ENCODE measurements around the gene KIF13A.

KIF13A gene

GRCh38 chr6:17728551-17729222 is 258.7 kb downstream of the KIF13A start:
- Histone ChIP-seq H3K36me3 (ENCODE audit: low read depth) (no peaks in the 10 kb centered on the region), H3K4me3 (ENCODE audit: severe bottlenecking) (no peak overlapping the region), H3K27me3 (ENCODE audit: insufficient read depth, poor library complexity, severe bottlenecking) (no peaks in the 10 kb centered on the region), H3K27ac (ENCODE audit: poor library complexity, severe bottlenecking) (no peak overlapping the region), H3K9me3 (ENCODE audit: severe bottlenecking) (no peaks in the 10 kb centered on the region), H3K4me1 (ENCODE audit: insufficient read depth, poor library complexity, severe bottlenecking) (peaks cover 9% of the 10 kb centered on the region)
- ATAC-seq (ENCODE audit: low read depth) (no peak), DNase-seq (ENCODE audit: low spot score) (no peak)
- no peak for TF ChIP-seq CTCF (IDR thresholded peaks at IDR 0.05; ENCODE audit: poor library complexity, severe bottlenecking)

DNA sequence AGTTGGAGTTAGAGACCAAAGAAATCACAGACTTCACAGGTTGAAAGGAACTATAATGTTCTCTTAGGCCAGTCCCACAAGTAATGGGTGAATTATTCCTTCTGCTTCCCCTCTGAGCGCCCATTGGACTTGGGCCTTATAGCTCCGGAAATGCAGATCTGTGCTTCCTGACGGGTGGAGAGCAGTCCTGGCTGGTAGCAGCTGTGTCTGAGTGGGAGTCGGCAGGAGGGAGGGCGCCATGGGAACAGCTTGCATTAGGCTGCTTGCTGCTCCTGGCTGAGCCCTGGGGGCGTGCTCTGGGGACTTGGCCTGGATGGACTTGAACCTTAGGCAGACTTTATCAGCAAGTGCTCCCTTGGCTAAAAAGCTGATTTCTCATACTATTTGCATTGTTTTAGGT is 262.4 kb downstream of the KIF13A start:
- Histone ChIP-seq H3K4me3 (ENCODE audit: severe bottlenecking) (no peak overlapping the region), H3K27me3 (ENCODE audit: insufficient read depth, poor library complexity, severe bottlenecking) (no peaks in the 10 kb centered on the region), H3K27ac (ENCODE audit: poor library complexity, severe bottlenecking) (no peak overlapping the region), H3K4me1 (ENCODE audit: insufficient read depth, poor library complexity, severe bottlenecking) (peaks cover 8% of the 10 kb centered on the region), H3K36me3 (ENCODE audit: low read depth) (no peaks in the 10 kb centered on the region), H3K9me3 (ENCODE audit: severe bottlenecking) (no peaks in the 10 kb centered on the region)
- no peak for TF ChIP-seq CTCF (IDR thresholded peaks at IDR 0.05; ENCODE audit: poor library complexity, severe bottlenecking)
- ATAC-seq (ENCODE audit: low read depth) (no peak), DNase-seq (ENCODE audit: low spot score) (no peak)

DNA sequence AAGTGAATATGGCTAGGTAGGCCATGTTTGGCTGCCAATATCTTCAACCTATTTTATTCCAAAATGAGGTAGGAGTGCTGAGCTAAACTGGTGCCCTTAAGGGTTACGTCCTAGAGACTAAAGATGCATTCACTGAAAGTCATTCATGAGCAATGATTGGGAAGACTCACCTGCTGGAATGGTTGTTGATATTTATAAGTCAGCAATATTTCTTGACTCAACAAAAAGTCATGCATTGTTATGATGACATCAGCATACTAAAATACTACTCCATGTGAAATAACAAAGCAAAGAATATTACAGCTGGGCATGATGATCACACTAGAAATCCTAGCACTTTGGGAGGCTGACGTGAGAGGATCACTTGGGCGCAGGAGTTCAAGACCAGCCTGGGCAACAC is 263.1 kb downstream of the KIF13A start:
- Histone ChIP-seq H3K27me3 (ENCODE audit: insufficient read depth, poor library complexity, severe bottlenecking) (no peaks in the 10 kb centered on the region), H3K36me3 (ENCODE audit: low read depth) (no peaks in the 10 kb centered on the region), H3K9me3 (ENCODE audit: severe bottlenecking) (no peaks in the 10 kb centered on the region), H3K4me1 (ENCODE audit: insufficient read depth, poor library complexity, severe bottlenecking) (peaks cover under 1% of the 10 kb centered on the region), H3K4me3 (ENCODE audit: severe bottlenecking) (no peak overlapping the region), H3K27ac (ENCODE audit: poor library complexity, severe bottlenecking) (no peak overlapping the region)
- TF ChIP-seq CTCF (IDR thresholded peaks at IDR 0.05; ENCODE audit: poor library complexity, severe bottlenecking) = no peak
- DNase-seq (ENCODE audit: low spot score) = no peak
- peak; percentile 68; the same call in 2 of the 3 replicates for ATAC-seq (ENCODE audit: low read depth)

DNA sequence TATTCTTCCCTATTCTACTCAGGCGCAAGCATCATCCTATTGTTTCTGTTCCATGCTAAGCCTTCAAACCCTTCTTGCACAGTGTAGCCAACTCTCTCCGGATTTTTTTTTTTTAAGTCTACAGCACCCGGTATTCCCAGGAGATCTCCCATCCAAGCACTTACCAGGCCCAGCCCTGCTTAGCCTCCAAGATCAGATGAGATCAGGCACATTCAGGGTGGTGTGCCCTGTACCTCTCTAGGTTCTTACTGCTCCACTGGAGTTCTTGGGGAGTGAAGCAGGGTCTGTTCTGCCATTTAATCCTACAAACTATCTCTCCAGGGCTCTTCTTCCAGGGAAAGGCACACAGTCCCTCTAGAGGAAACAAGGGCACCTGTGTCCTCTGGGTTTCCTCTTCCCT is 265.8 kb downstream of the KIF13A start:
- Histone ChIP-seq H3K27me3 (ENCODE audit: insufficient read depth, poor library complexity, severe bottlenecking) (no peaks in the 10 kb centered on the region), H3K4me3 (ENCODE audit: severe bottlenecking) (no peak overlapping the region), H3K4me1 (ENCODE audit: insufficient read depth, poor library complexity, severe bottlenecking) (no peaks in the 10 kb centered on the region), H3K9me3 (ENCODE audit: severe bottlenecking) (no peaks in the 10 kb centered on the region), H3K36me3 (ENCODE audit: low read depth) (no peaks in the 10 kb centered on the region), H3K27ac (ENCODE audit: poor library complexity, severe bottlenecking) (no peak overlapping the region)
- no peak for ATAC-seq (ENCODE audit: low read depth)
- TF ChIP-seq CTCF (IDR thresholded peaks at IDR 0.05; ENCODE audit: poor library complexity, severe bottlenecking) = no peak
- DNase-seq (ENCODE audit: low spot score) = no peak

- no peak for DNase-seq (ENCODE audit: low spot score)
These were observed 268.0 kb downstream of the KIF13A start for GRCh38 chr6:17719323-17720041.

More at GRCh38 chr6:17719323-17720041, 268.0 kb downstream of the KIF13A start:
- no peak for ATAC-seq (ENCODE audit: low read depth)
- H3K27ac ChIP-seq (ENCODE audit: poor library complexity, severe bottlenecking) = no peak overlapping the region
- H3K36me3 ChIP-seq (ENCODE audit: low read depth) = no peaks in the 10 kb centered on the region
- H3K4me1 ChIP-seq (ENCODE audit: insufficient read depth, poor library complexity, severe bottlenecking) = peaks cover 6% of the 10 kb centered on the region
- H3K27me3 ChIP-seq (ENCODE audit: insufficient read depth, poor library complexity, severe bottlenecking) = no peaks in the 10 kb centered on the region
- H3K9me3 ChIP-seq (ENCODE audit: severe bottlenecking) = no peaks in the 10 kb centered on the region
- H3K4me3 ChIP-seq (ENCODE audit: severe bottlenecking) = no peak overlapping the region
- no peak for TF ChIP-seq CTCF (IDR thresholded peaks at IDR 0.05; ENCODE audit: poor library complexity, severe bottlenecking)
